IgD-negative memory B cell (primary cell): Measurements from ENCODE around the gene MVD. TPM values are rescaled to one million over a fixed set of nuclear protein-coding genes. Genes with fewer than 3 reads are reported as not detected.
"Not testable (repeated sequence)": the region's sequence is repeated elsewhere in the genome, so short reads cannot be mapped to it uniquely, and the experiment has no call there.

Experiments used
- H3K27ac Mint-ChIP-seq, 3 donors: one replicate each; pipeline ENCODE4 v1.8.0; 2020 to 2022; ENCODE audit warnings: mild to moderate bottlenecking in 3 of 3, mixed read lengths in 3 of 3, moderate library complexity in 1 of 3
- H3K27me3 Mint-ChIP-seq: one replicate; pipeline ENCODE4 v1.8.0; 2021; ENCODE audit warnings: mixed read lengths
- H3K36me3 Mint-ChIP-seq: one replicate; pipeline ENCODE4 v1.8.0; 2020; ENCODE audit warnings: mild to moderate bottlenecking, mixed read lengths
- H3K4me1 Mint-ChIP-seq, 3 donors: one replicate each; pipeline ENCODE4 v1.8.0; 2020 to 2022; ENCODE audit warnings: mixed read lengths in 3 of 3, mild to moderate bottlenecking in 1 of 3
- H3K4me3 Mint-ChIP-seq, 4 donors: one replicate each; pipeline ENCODE4 v1.8.0; 2020 to 2022; ENCODE audit warnings: mild to moderate bottlenecking in 4 of 4, mixed read lengths in 4 of 4, moderate library complexity in 3 of 4
- H3K9me3 Mint-ChIP-seq, 3 donors: one replicate each; pipeline ENCODE4 v1.8.0; 2020 to 2021; ENCODE audit warnings: mixed read lengths in 3 of 3, mild to moderate bottlenecking in 1 of 3
- polyA plus RNA-seq: library from polyadenylated mRNA; unstranded; fragments of 300-500 nt; fragmentation: Illumina TruSeq; gene quantifications from one replicate; pipeline ENCODE4 v1.2.3, GENCODE V29; 2021

Gene MVD
- polyA plus RNA-seq, 1 donor from 2014 or later, result 26.0 TPM

DNA sequence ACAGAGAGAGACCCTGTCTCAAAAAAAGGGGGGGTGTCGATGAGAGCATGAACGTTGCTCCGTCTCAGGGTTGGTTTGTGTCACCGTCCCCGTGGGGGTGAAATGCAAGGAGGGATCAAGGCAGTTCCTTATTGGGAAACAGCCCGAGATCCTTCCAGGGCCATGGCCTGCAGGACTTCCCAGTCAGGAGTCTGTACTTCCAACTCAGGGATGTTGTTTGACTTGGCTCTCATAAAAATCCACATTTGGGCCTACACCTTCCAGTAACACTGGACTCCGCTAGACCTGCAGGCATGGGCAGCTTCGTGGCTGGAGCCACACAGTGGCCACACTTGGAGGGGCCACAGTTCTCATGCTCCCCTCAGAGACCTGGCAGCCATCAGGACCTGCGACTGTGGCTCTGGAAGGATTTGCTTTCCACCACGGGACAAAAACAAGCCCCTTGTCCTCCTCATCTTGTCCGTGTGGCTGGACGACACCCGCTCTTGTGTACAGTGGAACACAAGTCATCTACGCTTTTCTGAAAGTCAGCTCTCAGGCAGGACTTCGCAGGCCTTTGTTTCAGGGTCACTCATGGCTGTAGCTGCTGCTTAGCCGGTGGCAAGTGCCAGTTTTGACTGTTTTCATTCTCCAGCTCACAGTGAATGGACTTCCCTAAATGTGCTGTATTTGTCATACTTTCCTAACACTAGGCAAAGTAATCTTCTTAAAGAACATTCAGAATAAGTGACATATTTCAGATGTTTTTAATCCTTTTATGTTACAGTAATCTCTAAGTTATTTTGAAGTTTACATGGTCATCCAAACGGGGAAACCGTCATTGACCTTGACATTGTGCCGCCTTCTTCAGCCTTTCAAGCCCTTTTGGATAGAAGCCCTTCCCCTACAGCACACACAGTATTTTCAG, 48.7 kb downstream of the MVD start:
- Mint-ChIP-seq H3K27ac (no peak overlapping the region), H3K36me3 (peaks cover 3% of the 10 kb centered on the region), H3K27me3 (no peaks in the 10 kb centered on the region), H3K4me3 (no peak overlapping the region), H3K9me3 (no peaks in the 10 kb centered on the region), H3K4me1 (peaks cover 0 to 1% (median 0%) of the 10 kb centered on the region in 3 donors)

DNA sequence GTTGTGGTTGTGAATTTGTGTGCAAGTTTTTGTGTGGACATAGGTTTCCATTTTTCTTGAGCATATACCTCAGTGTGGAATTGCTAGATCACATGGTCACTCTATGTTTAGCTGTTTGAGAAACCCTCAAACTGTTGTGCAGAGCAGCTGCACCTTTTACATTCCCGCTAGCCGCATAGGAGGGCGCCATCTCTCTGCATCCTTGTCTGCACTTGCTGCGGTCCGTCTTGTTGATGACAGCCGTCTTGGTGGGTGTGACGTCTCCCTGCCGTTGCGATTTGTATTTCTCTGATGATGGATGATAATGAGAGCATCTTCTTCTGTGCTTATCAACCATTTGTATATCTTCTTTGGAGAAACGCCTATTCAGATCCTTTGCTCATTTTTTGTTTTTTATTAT, 49.6 kb downstream of the MVD start:
- no peak overlapping the region for H3K27ac Mint-ChIP-seq
- H3K4me1 Mint-ChIP-seq, result peaks cover 0 to 3% (median 2%) of the 10 kb centered on the region in 3 donors
- H3K9me3 Mint-ChIP-seq, result no peaks in the 10 kb centered on the region
- H3K4me3 Mint-ChIP-seq, result peak overlapping the region in 1 of 4 donors; percentile 1
- H3K27me3 Mint-ChIP-seq, result no peaks in the 10 kb centered on the region
- H3K36me3 Mint-ChIP-seq, result peaks cover 3% of the 10 kb centered on the region

- Mint-ChIP-seq H3K9me3 (no peaks in the 10 kb centered on the region), H3K36me3 (peaks cover 8% of the 10 kb centered on the region), H3K27ac (no peak overlapping the region), H3K27me3 (no peaks in the 10 kb centered on the region), H3K4me1 (peaks cover 9 to 13% (median 10%) of the 10 kb centered on the region in 3 donors), H3K4me3 (peak overlapping the region in 1 of 4 donors; percentile 51)
Measured at GRCh38 chr16:88610909-88611812, 51.7 kb downstream of the MVD start.

DNA sequence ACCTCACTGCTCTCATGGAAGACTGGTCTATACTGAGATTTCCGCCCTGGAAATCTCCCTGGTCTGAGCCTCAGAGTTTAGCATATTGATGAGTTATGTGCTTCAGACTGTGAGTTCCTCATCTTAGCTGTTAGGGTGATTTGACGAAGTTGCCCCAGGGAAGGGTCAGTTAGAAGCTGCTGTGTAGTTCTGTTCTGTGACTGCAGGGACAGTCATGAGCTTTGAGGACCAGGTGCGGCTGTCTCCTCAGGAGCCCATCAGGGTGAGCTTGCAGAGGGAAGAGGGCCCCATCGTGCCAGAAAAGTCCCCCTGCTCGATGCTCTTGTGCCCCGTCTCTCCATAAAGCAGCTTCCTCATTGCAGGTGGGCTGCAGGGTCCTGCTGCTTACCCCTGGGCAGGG, 52.8 kb downstream of the MVD start:
- Mint-ChIP-seq H3K27ac (no peak overlapping the region), H3K36me3 (peaks cover 8% of the 10 kb centered on the region), H3K9me3 (no peaks in the 10 kb centered on the region), H3K4me3 (peak overlapping the region in 1 of 4 donors; percentile 63), H3K4me1 (peaks cover 9 to 13% (median 10%) of the 10 kb centered on the region in 3 donors), H3K27me3 (no peaks in the 10 kb centered on the region)

- H3K27ac Mint-ChIP-seq, H3K9me3 Mint-ChIP-seq, H3K36me3 Mint-ChIP-seq, H3K27me3 Mint-ChIP-seq: not testable (repeated sequence)
- Mint-ChIP-seq H3K4me3 (peak overlapping the region in 1 of 4 donors; percentile 63), H3K4me1 (peaks cover 9 to 13% (median 10%) of the 10 kb centered on the region in 3 donors)
Measured at GRCh38 chr16:88609426-88609825, 53.5 kb downstream of the MVD start.

GRCh38 chr16:88608076-88608475, 54.8 kb downstream of the MVD start:
- Mint-ChIP-seq H3K4me1 (peaks cover 9 to 13% (median 10%) of the 10 kb centered on the region in 3 donors), H3K27ac (peak overlapping the region in 2 of 3 donors; percentile 6 to 76), H3K9me3 (no peaks in the 10 kb centered on the region), H3K27me3 (no peaks in the 10 kb centered on the region), H3K36me3 (peaks cover 8% of the 10 kb centered on the region), H3K4me3 (no peak overlapping the region)

GRCh38 chr16:88606148-88606757, 56.6 kb downstream of the MVD start:
- Mint-ChIP-seq H3K27me3 (no peaks in the 10 kb centered on the region), H3K4me1 (peaks cover 9 to 13% (median 10%) of the 10 kb centered on the region in 3 donors), H3K4me3 (no peak overlapping the region), H3K36me3 (peaks cover 8% of the 10 kb centered on the region), H3K27ac (no peak overlapping the region), H3K9me3 (no peaks in the 10 kb centered on the region)

DNA sequence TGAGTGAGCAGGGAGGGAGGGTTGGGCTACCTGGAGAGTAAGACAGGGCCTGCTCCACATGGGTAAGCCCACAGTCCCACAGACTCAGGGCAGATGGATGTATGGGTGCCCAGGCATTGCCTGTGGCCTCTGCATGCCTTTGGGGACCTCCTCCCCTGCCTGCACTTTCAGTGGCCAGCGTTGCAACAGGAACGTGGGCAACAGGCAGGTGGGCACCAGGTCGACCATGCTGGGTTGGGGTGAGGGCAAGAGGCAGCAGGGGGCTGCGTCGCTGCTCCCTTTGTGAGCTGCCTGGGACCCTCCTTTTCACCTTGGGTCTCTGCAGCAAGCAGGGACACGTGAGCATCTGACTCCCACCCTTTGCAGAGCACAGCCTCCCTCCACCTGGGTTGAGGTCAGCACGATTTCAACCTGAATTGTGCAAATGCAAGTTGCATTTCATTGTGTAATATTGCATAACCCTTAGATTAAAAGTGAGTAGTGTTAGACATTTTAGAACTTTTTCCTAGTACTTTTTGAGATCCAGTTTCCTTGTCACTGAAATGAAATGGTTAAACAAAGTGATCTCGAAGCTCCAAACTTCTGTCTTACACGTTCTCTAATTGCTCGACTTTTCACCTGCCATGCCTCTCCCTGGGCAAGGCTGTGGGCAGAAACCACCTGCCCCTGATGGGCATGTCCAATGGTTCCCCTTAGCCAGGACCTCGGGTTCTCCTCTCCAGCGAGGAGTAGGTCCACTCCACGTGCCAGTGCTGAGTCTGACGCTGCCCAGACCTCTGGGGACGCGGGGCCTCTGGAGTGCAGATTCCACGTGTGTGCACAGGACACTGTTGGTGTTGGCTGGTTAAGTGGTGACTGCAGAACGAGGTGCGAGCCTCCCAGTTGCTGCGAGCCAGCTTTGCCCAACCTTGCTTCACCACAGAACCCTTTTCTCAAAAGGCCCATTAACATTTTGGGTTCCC, 57.4 kb downstream of the MVD start:
- peaks cover 9 to 13% (median 10%) of the 10 kb centered on the region in 3 donors for H3K4me1 Mint-ChIP-seq
- H3K36me3 Mint-ChIP-seq, result peaks cover 5% of the 10 kb centered on the region
- no peaks in the 10 kb centered on the region for H3K9me3 Mint-ChIP-seq
- H3K27me3 Mint-ChIP-seq, result no peaks in the 10 kb centered on the region
- peak overlapping the region in 1 of 4 donors; percentile 66 for H3K4me3 Mint-ChIP-seq
- no peak overlapping the region for H3K27ac Mint-ChIP-seq

GRCh38 chr16:88602091-88602490, 60.8 kb downstream of the MVD start:
- Mint-ChIP-seq H3K27me3 (no peaks in the 10 kb centered on the region), H3K9me3 (no peaks in the 10 kb centered on the region), H3K27ac (peak overlapping the region in 1 of 3 donors; percentile 35), H3K4me1 (peaks cover 0 to 4% (median under 1%) of the 10 kb centered on the region in 3 donors), H3K4me3 (peak overlapping the region in 1 of 4 donors; percentile 73), H3K36me3 (no peaks in the 10 kb centered on the region)

Other genes with a start within 250 kb of the MVD start
- 0.15 TPM for gene ZFPM1, start 209.8 kb downstream of the MVD start, polyA plus RNA-seq
- 17.5 TPM for gene ZC3H18, start 92.7 kb downstream of the MVD start, polyA plus RNA-seq
- not detected for gene IL17C, start 24.5 kb downstream of the MVD start, polyA plus RNA-seq
- 1,890 TPM for gene CYBA, start 12.0 kb downstream of the MVD start, polyA plus RNA-seq
- 12.3 TPM for gene SNAI3, start 23.4 kb upstream of the MVD start, polyA plus RNA-seq
- gene RNF166, start 43.3 kb upstream of the MVD start, polyA plus RNA-seq, result 33.9 TPM
- 12.1 TPM for gene CTU2, start 43.4 kb upstream of the MVD start, polyA plus RNA-seq
- 33.4 TPM for gene PIEZO1, start 122.1 kb upstream of the MVD start, polyA plus RNA-seq
- 0.20 TPM for gene CDT1, start 140.7 kb upstream of the MVD start, polyA plus RNA-seq
- 416 TPM for gene APRT, start 148.8 kb upstream of the MVD start, polyA plus RNA-seq
- gene GALNS, start 193.9 kb upstream of the MVD start, polyA plus RNA-seq, result 8.4 TPM
- gene TRAPPC2L, start 194.0 kb upstream of the MVD start, polyA plus RNA-seq, result 86.1 TPM
- gene PABPN1L, start 203.6 kb upstream of the MVD start, polyA plus RNA-seq, result not detected